Gastrocnemius medialis (tissue), 4 donors: Measurements from ENCODE around the gene SMTNL2. TPM values are rescaled to one million over a fixed set of nuclear protein-coding genes. Genes with fewer than 3 reads are reported as not detected.
"Not testable (repeated sequence)": the region's sequence is repeated elsewhere in the genome, so short reads cannot be mapped to it uniquely, and the experiment has no call there.

Source experiments
- ATAC-seq, 2 donors: fragments of 150-250 bp; one replicate each; pipeline ENCODE4 v1.9.1; 2016
- DNase-seq, 2 donors: peaks; one replicate each; pipeline ENCODE4 v3.0.0-alpha.2; 2019
- H3K27ac ChIP-seq, 4 donors: fragments of 200-600 bp; sonication (generic); 1 replicate in 1 of 4; 2 replicates in 3 of 4; pipeline ENCODE4 v1.5.1; 2016 to 2018; ENCODE audit warnings: mild to moderate bottlenecking in 2 of 4, moderate library complexity in 1 of 4
- H3K27me3 ChIP-seq, 3 donors: fragments of 200-600 bp; sonication (generic) in 2 of 3; 1 replicate in 1 of 3; 2 replicates in 2 of 3; pipeline versions ENCODE4 v1.5.1 to v1.6.0; 2016 to 2019; ENCODE audit warnings: mild to moderate bottlenecking in 1 of 3, moderate library complexity in 1 of 3
- H3K36me3 ChIP-seq, 2 donors: fragments of 200-600 bp; sonication (generic) in 1 of 2; one replicate each; pipeline ENCODE4 v1.5.1; 2017 to 2018
- H3K4me1 ChIP-seq, 2 donors: fragments of 200-600 bp; sonication (generic) in 1 of 2; one replicate each; pipeline ENCODE4 v1.5.1; 2016 to 2017; ENCODE audit warnings: mild to moderate bottlenecking in 2 of 2
- H3K4me3 ChIP-seq, 4 donors: fragments of 200-600 bp; sonication (generic) in 3 of 4; 1 replicate in 1 of 4; 2 replicates in 3 of 4; pipeline ENCODE4 v1.5.1; 2016 to 2019; ENCODE audit warnings: mild to moderate bottlenecking in 2 of 4
- H3K9me3 ChIP-seq, 3 donors: fragments of 200-600 bp; sonication (generic) in 2 of 3; 1 replicate in 1 of 3; 2 replicates in 2 of 3; pipeline ENCODE4 v1.5.1; 2016 to 2019
- POLR2A ChIP-seq, 2 donors: fragments of 450-650 bp; IDR thresholded peaks; one replicate each; pipeline ENCODE4 v1.6.1; 2017; ENCODE audit warnings: antibody characterized with exemption in 2 of 2, mild to moderate bottlenecking in 2 of 2, moderate library complexity in 2 of 2
- in situ Hi-C, 4 donors: fragments of 200-750 bp; cut with MboI; loops; one replicate each; pipeline versions ENCODE4 v1.15.0 to v1.8.0; 2017; ENCODE audit warnings: low sequenced_read_pairs in 4 of 4
- intact Hi-C: fragments of 100-400 bp; cut with DNase I; formaldehyde crosslinking; loops from one replicate; pipeline ENCODE4 v1.15.1; 2023; ENCODE audit warnings: low total_unique reads
- total RNA-seq, 4 donors: library from RNA; depleted of rRNA; stranded (reverse); fragments of >200 nt; gene quantifications; one replicate each; pipeline versions ENCODE4 v1.1.0 to v1.2.3, GENCODE V29; 2016
- TF ChIP-seq, protein P1 (sequence below), 5 experiments: fragments of 450-650 bp in 3 of 5; fragments of 200-600 bp in 2 of 5; sonication (generic) in 2 of 5; IDR thresholded peaks in 4 of 5; conservative IDR thresholded peaks in 1 of 5; 1 replicate in 4 of 5; 2 replicates in 1 of 5; pipeline ENCODE4 v1.5.1; 2016 to 2019; ENCODE audit warnings: antibody characterized with exemption in 5 of 5, mild to moderate bottlenecking in 3 of 5, moderate library complexity in 3 of 5

Gene SMTNL2
- total RNA-seq, 4 donors from 2014 or later: 110 to 588 (median 420) TPM

- intact Hi-C loops: no loop called here
These were observed 64.4 kb downstream of the SMTNL2 start for GRCh38 chr17:4648741-4649140.

GRCh38 chr17:4652997-4653396, 68.7 kb downstream of the SMTNL2 start:
- intact Hi-C loops: no loop called here
- H3K27me3 ChIP-seq: peaks cover 0 to 6% (median 0%) of the 10 kb centered on the region in 3 donors
- no peak for DNase-seq
- no peak overlapping the region for H3K4me3 ChIP-seq
- H3K36me3 ChIP-seq: no peaks in the 10 kb centered on the region
- in situ Hi-C loops: no loop called here
- H3K27ac ChIP-seq: no peak overlapping the region
- no peak for ATAC-seq
- TF ChIP-seq, protein P1, sequence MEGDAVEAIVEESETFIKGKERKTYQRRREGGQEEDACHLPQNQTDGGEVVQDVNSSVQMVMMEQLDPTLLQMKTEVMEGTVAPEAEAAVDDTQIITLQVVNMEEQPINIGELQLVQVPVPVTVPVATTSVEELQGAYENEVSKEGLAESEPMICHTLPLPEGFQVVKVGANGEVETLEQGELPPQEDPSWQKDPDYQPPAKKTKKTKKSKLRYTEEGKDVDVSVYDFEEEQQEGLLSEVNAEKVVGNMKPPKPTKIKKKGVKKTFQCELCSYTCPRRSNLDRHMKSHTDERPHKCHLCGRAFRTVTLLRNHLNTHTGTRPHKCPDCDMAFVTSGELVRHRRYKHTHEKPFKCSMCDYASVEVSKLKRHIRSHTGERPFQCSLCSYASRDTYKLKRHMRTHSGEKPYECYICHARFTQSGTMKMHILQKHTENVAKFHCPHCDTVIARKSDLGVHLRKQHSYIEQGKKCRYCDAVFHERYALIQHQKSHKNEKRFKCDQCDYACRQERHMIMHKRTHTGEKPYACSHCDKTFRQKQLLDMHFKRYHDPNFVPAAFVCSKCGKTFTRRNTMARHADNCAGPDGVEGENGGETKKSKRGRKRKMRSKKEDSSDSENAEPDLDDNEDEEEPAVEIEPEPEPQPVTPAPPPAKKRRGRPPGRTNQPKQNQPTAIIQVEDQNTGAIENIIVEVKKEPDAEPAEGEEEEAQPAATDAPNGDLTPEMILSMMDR (IDR thresholded peaks at IDR 0.05 in 4 of 5, conservative IDR thresholded peaks at IDR 0.05 in 1 of 5): no peak
- no peak for TF ChIP-seq POLR2A (IDR thresholded peaks at IDR 0.05)
- H3K4me1 ChIP-seq: no peaks in the 10 kb centered on the region
- no peaks in the 10 kb centered on the region for H3K9me3 ChIP-seq

More at GRCh38 chr17:4648741-4649140, 64.4 kb downstream of the SMTNL2 start:
- in situ Hi-C loops: loop anchor here in 2 of 4 donors (25.0 kb wide), 1 partner anchor 211 kb away; the partner anchor contains the start of gene SPNS3 (in 2 of the 2)
- Histone ChIP-seq H3K9me3 (no peaks in the 10 kb centered on the region), H3K36me3 (no peaks in the 10 kb centered on the region), H3K4me1 (no peaks in the 10 kb centered on the region), H3K27me3 (peaks cover 10 to 29% (median 13%) of the 10 kb centered on the region in 3 donors), H3K4me3 (no peak overlapping the region), H3K27ac (no peak overlapping the region)
- no peak for ATAC-seq
- TF ChIP-seq, protein P1 (IDR thresholded peaks at IDR 0.05 in 4 of 5, conservative IDR thresholded peaks at IDR 0.05 in 1 of 5): no peak
- no peak for TF ChIP-seq POLR2A (IDR thresholded peaks at IDR 0.05)
- DNase-seq: no peak

DNA sequence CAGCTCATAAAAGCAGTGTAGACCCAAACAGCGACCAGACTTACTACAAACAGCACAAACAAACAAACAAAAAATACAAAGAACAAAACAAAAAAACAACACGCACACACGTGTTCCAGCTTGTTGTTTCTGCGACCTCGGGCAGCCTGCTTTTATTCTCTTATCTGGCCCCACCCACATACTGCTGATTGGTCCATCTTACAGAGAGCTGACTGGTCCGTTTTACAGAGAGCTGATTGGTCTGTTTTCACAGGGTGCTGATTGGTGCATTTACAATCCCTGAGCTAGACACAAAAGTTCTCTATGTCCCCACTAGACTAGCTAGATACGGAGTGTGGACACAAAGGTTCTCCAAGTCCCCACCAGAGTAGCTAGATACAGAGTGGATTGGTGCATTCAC, 71.6 kb downstream of the SMTNL2 start:
- H3K9me3 ChIP-seq, H3K4me3 ChIP-seq, in situ Hi-C loops, H3K36me3 ChIP-seq, ATAC-seq, intact Hi-C loops, H3K4me1 ChIP-seq, DNase-seq, H3K27ac ChIP-seq: not testable (repeated sequence)
- H3K27me3 ChIP-seq: peaks cover 0 to 14% (median 9%) of the 10 kb centered on the region in 3 donors

DNA sequence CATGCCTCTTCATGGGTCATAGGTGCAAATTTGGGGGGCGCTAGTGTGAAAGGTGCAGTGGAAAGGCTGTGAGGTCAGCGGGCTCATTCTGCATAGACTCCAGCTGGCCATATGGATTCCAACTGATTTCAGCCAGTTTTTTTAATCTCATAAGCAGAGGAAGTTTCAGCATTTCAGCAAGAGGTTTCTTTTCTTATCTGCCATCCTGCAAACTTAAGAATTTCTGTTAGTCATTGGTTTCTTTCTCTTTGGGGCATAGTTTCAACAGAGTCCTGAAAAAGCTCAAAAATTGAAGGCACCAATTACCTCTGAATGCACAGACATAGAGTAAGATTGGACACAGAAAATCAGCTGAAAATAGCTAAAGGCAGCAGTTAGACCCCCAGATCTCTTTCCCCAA, 73.3 kb downstream of the SMTNL2 start:
- in situ Hi-C loops (no loop called here), intact Hi-C loops (no loop called here)
- no peak overlapping the region for H3K4me3 ChIP-seq
- no peak overlapping the region for H3K27ac ChIP-seq
- no peak for DNase-seq
- peaks cover 0 to 19% (median 9%) of the 10 kb centered on the region in 3 donors for H3K27me3 ChIP-seq
- H3K36me3 ChIP-seq: no peaks in the 10 kb centered on the region
- ATAC-seq: no peak
- TF ChIP-seq POLR2A (IDR thresholded peaks at IDR 0.05): no peak
- TF ChIP-seq, protein P1 (IDR thresholded peaks at IDR 0.05 in 4 of 5, conservative IDR thresholded peaks at IDR 0.05 in 1 of 5): no peak
- no peaks in the 10 kb centered on the region for H3K4me1 ChIP-seq
- H3K9me3 ChIP-seq: no peaks in the 10 kb centered on the region

Other genes starting within 250 kb of the SMTNL2 start
- gene UBE2G1, start 217.9 kb upstream of the SMTNL2 start, total RNA-seq: 100 to 1,000 TPM; 152 to 217 (median 180) TPM
- not detected for gene SPNS3, start 150.6 kb upstream of the SMTNL2 start, total RNA-seq
- 1 to 10 TPM; 2.7 to 6.2 (median 4.2) TPM for gene SPNS2, start 85.6 kb upstream of the SMTNL2 start, total RNA-seq
- gene MYBBP1A, start 29.1 kb upstream of the SMTNL2 start, total RNA-seq: 10 to 100 TPM; 42.5 to 60.2 (median 48.9) TPM
- under 1 TPM in 1 of 4 donors, not detected in 3; 0.63 TPM for gene GGT6, start 24.0 kb upstream of the SMTNL2 start, total RNA-seq
- not detected for gene ALOX15, start 57.1 kb downstream of the SMTNL2 start, total RNA-seq
- 10 to 100 TPM; 31.5 to 46.8 (median 35.6) TPM for gene PELP1, start 119.6 kb downstream of the SMTNL2 start, total RNA-seq
- gene ARRB2, start 126.1 kb downstream of the SMTNL2 start, total RNA-seq: 10 to 100 TPM in 1 of 4 donors, 1 to 10 TPM in 3; 5.5 to 11.8 (median 7.8) TPM
- gene MED11, start 146.9 kb downstream of the SMTNL2 start, total RNA-seq: 10 to 100 TPM; 29.4 to 58.5 (median 44.8) TPM
- not detected for gene ZMYND15, start 155.3 kb downstream of the SMTNL2 start, total RNA-seq
- 1 to 10 TPM; 1.2 to 2.1 (median 1.4) TPM for gene CXCL16, start 155.4 kb downstream of the SMTNL2 start, total RNA-seq
- under 1 TPM in 1 of 4 donors, not detected in 3; 0.64 TPM for gene TM4SF5, start 187.4 kb downstream of the SMTNL2 start, total RNA-seq
- 1 to 10 TPM in 3 of 4 donors, not detected in 1; 1.4 to 7.2 (median 3.8) TPM for gene VMO1, start 201.8 kb downstream of the SMTNL2 start, total RNA-seq
- gene GLTPD2, start 204.4 kb downstream of the SMTNL2 start, total RNA-seq: under 1 TPM in 1 of 4 donors, not detected in 3; 0.53 TPM
- gene PSMB6, start 211.6 kb downstream of the SMTNL2 start, total RNA-seq: 100 to 1,000 TPM; 365 to 662 (median 479) TPM
- 1 to 10 TPM; 2.8 to 5.8 (median 4.2) TPM for gene PLD2, start 222.6 kb downstream of the SMTNL2 start, total RNA-seq
- gene MINK1, start 248.8 kb downstream of the SMTNL2 start, total RNA-seq: 10 to 100 TPM; 11.7 to 20.2 (median 15.3) TPM